Dermis blood vessel endothelial cell (primary cell): ENCODE measurements around the gene AK1. TPM values are rescaled to one million over a fixed set of nuclear protein-coding genes. Genes with fewer than 3 reads are reported as not detected.

ENCODE experiments used
- DNase-seq: peaks from one replicate; pipeline ENCODE4 v3.0.0; 2010
- total RNA-seq: library from RNA; depleted of rRNA; stranded (reverse); fragments of >200 nt; gene quantifications from 2 replicates; pipeline ENCODE4 v1.2.3, GENCODE V29; 2014

Gene AK1
- total RNA-seq, 1 donor from 2014 or later = 22.0 TPM

GRCh38 chr9:127908660-127908926 is 31.1 kb upstream of the AK1 start:
- no peak for DNase-seq

- DNase-seq = no peak
These were observed 30.6 kb upstream of the AK1 start for GRCh38 chr9:127907867-127908659.

DNA sequence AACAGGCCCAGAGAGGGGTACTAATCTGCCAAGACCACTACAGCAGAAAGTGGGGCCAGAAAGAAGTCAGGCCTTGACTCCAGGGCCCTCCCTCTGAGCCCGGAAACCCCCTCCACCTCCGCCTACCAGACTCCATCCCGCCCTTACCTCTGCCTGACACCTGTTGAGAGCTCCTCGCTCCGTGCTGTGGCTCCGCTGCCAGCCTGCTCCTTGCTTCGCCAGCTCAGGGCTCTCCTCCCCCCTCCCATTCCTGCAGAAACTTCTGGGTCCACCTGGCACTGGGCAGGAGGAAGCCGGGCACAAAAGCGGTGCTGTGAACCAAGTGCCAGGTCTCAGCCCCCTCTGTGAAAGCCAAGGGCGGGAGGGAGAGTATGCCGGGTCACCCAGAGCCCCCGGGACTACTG is 28.3 kb upstream of the AK1 start:
- no peak for DNase-seq

- no peak for DNase-seq
These were observed 27.7 kb upstream of the AK1 start for GRCh38 chr9:127905004-127905728.

DNA sequence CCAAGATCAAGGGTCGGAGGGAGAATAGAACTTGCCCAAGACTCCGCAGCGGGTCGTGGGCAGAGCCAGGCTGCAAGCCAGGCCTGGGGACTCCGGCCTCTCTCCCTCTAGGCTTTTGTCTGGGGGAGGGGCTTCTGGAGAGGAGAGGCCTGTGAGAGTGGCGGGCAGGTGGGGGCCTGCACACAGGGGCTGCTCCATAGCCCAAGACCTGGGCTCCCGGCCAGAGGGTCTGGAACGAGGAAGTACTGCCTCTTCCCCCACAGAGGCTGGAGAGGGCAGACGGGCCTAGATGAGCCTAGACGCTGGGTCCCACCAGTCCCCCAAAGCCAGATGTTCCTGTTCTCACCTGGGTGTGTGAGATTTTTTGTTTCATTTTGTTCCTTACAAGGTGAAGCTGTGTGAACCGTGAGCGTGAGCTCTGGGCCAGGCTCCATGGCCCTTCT is 27.1 kb upstream of the AK1 start:
- DNase-seq = no peak

DNA sequence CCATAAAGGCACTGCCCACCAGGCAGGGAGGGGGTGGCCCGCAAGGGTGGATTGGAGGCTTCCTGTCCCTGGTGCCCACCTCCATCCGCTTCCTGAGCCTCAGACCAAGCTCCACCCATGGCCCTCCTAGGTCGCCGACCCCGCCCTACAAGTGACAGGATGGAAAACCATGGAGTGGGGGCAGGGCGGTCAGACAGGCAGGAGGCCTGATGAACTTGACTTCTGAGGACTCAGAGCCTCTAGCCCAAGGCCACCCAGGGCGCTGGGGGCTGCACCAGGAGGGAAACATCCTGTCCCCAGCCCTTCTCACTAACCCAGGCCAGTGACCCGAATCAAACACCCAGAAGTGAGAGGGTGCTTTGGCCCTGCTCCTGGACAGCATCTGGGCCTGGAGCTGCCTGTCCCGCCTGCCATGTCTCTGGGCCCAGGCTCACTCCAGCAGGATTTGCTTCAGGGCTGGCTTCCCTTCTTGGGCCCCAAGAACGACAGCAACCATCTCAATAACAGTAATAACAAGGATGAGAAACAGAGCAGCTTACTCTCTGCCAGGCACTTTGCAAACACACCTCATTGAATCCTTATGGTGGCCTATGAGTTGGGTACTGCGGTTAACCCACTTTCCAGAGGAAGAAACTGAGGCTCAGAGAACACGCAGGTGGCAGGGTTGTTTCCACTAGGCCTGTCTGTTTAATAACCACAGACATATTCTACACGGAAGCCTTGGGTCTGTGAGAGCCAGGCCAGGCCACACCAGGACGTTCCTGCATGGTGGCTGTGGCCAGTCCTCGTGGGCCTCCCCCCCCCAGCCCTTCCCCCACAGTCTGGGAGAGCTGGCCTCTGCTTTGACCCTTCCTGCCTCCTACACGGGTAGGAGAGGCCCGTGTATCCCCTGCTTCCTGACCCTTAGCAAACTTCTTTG is 26.3 kb upstream of the AK1 start:
- peak; percentile 55 for DNase-seq

- DNase-seq = peak; percentile 83
These were observed 21.9 kb upstream of the AK1 start, which contains the start of gene ST6GALNAC6 for GRCh38 chr9:127899128-127899943. Gene ST6GALNAC6 (minus strand): TSS chr9:127899603. CDS start chr9:127897981, 1,622 bp downstream.

DNA sequence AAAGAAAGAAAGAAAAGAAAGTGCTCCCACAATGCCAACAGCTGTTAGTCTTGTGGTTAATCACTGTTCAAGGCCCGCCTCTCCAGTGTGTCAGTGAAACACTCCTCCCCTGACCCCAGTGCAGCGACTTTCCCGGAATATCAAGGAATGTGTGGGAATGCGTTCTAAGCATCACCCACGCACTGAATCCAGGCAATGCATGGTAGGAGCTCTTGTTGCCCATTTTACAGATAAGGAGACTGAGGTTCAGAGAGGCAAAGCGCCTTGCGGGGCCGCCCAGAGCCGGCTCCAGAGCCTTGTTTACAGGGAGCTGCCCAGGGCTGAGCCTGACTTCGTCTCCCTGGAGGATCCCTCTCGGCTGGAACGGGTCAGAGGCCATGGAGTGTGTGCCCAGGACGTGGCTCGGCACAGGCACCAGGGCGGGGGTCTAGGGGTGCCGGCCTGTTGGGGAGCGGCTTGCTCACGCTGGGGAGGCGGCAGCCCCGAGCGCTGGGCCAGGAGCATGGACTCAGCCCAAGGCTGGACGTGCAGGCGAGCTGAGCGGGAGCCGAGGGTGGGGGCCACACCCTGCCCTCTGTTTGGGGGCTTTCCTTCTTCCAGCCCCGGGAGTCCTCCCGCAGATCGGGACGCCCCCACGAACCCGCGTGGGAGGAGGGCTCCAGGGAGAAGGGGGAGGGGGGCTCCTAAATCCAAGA is 21.1 kb upstream of the AK1 start:
- peak; percentile 80 for DNase-seq

- peak; percentile 79 for DNase-seq
These were observed 19.8 kb upstream of the AK1 start for GRCh38 chr9:127897193-127897692.

DNA sequence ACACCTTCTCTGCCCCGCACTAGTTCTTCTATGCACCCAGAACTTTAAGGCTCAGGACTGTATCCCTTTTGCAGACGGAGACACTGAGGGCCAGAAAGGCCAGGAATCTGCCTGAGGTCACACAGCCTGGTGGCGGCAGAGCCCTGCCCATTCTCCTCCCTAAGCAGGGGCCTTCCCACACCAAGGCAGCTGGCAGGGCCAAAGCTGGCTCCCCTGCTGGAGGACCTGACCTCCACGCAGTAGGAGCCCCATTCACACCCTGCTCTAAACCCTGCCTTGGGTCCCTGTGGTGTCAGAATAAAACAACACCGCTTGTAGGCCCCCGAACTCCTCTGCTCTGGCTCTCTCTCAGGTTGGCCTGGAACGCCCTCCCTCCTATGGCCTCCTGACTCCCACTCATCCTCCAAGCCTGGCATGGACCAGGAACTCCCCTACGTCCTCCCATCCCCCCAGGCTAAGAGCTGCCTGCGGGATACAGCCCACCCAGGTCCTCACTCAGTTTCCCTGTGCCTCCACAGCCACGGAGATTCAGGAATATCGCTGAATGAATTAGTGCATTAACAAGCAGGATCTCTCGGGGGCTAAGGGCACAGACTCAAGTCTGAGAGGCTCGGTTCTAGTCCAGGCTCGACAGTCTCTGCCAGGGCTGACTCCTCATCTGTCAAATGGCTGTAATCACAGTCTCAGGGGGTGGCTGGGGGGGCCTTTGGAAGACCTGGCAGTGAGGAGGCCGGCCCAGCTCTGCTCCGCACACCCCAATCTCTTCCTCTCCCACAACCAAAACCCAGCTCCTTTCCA is 19.1 kb upstream of the AK1 start:
- no peak for DNase-seq

DNA sequence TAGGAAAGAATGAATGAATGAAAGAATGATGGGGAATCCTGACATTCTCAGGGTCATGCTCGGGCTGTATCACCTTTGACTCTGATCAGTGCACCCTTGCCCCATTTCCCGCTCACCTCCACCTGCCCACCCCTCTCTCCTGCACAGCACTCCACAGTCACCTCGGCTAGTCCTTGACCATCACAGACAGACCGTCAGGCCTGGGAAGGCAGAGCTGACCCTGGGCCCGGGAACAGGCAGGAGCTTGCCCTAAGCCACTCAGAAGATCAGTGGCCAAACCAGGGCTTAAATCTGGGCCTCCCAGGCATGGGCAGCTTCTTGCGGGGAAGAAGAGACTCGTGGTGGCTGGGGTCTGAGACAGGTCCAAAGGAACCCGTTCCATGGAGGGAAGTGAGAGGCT is 18.3 kb upstream of the AK1 start:
- DNase-seq = no peak

DNA sequence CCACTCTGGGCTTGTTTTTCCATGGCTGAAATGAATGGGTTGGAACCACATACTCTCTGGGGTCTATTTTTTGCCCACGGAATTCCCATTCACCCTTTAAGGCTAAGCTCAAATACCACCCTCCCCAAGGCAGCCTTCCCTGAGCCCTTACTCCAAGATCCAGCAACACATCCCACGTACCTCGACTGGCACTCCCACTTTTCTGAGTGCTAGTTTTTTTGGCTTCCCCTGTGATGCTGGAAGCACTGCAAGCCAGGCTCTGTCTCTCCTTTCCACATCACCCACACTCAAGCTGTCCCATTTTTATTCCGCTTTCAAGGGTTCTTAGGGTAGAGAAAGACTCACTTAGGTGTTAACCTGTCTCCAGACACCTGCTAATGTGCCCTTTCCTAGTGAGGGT is 15.9 kb upstream of the AK1 start:
- DNase-seq = no peak

GRCh38 chr9:127892831-127893230 is 15.4 kb upstream of the AK1 start:
- no peak for DNase-seq

DNA sequence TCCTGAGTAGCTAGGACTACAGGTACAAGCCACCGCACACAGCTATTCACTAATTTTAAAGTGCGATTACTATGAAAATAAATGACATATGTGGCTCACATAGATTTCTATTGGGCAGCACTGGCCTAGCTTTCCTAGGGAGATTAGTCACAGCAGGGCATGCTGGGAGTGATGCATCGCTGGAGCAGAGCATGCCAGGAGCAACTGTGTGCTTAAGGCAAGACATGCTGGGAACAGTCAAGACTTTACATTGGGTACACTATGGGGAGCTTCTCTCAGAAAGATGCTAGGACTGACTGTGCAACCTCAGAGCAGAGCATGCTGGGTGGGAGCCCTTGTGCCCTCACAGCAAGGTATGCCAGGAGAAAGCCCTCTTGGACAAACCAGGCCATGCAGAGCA is 12.6 kb upstream of the AK1 start:
- DNase-seq = no peak

GRCh38 chr9:127887792-127888191 is 10.3 kb upstream of the AK1 start:
- DNase-seq = no peak

- DNase-seq = no peak
These were observed 9.0 kb upstream of the AK1 start for GRCh38 chr9:127886401-127886972.

- DNase-seq = no peak
These were observed 8.2 kb upstream of the AK1 start for GRCh38 chr9:127885508-127886281.

GRCh38 chr9:127884976-127885490 is 7.6 kb upstream of the AK1 start:
- DNase-seq = no peak

DNA sequence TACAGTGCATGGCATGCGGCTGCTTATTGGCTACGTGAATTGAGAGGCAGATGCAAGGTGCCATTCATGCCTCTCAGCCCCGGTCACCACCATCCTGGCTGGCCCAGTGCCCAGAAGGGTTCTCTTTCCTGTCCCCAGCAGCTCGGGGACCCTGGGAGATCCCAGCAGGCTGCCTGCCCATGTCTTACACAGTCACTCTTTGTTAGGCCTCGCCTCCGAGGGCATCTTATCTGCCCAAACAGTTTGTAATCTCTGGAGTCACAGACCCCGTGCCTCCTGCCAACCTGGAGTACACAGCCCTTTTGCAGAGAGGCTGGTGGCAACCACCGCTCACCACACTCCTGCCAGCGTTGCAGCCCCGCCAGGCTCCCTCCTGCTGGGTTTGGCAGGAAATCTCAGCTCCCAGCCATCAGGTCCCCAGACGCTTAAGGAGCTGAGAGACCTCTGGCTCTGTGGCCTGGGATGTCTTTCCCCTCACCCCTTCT is 7.0 kb upstream of the AK1 start:
- DNase-seq = no peak
